OCI-LY7 (cell line): Measurements from ENCODE around the gene LAMA2. TPM values are rescaled to one million over a fixed set of nuclear protein-coding genes. Genes with fewer than 3 reads are reported as not detected.

Experiments used
- BruUV-seq: library from RNA; stranded (reverse); fragments of 400-500 nt; replicated peaks from 2 replicates; lab custom pipeline; 2021; lab: Mats Ljungman, UMichigan
- CTCF ChIA-PET: fragments of 300-600 bp; sonication (Branson Sonifier 250); formaldehyde crosslinking; loops from one replicate; lab custom pipeline; 2022; ENCODE audit warnings: antibody characterized with exemption; ENCODE audit not compliant: unreplicated experiment; lab: Charles Lee
- POLR2A ChIA-PET: fragments of 300-600 bp; sonication (Branson Sonifier 250); formaldehyde crosslinking; loops from one replicate; lab custom pipeline; 2022; ENCODE audit warnings: antibody characterized with exemption; lab: Charles Lee
- DNase-seq: peaks from one replicate; pipeline ENCODE4 v3.0.0-alpha.2; 2015; ENCODE audit warnings: low spot score
- H2AFZ ChIP-seq: fragments of 200-600 bp; sonication (generic), shearing (Covaris generic); 2 replicates; pipeline ENCODE4 v1.6.1; 2014; ENCODE audit warnings: mild to moderate bottlenecking, antibody characterized with exemption, low read length, moderate library complexity
- H3K27ac ChIP-seq: fragments of 200-600 bp; sonication (generic); 2 replicates; pipeline ENCODE4 v1.5.1; 2014; ENCODE audit warnings: mixed run types, low read depth, mild to moderate bottlenecking, moderate library complexity, low read length, inconsistent platforms; ENCODE audit not compliant: poor library complexity, severe bottlenecking
- H3K36me3 ChIP-seq: fragments of 200-600 bp; sonication (generic); 2 replicates; pipeline ENCODE4 v1.6.1; 2014; ENCODE audit warnings: mild to moderate bottlenecking, antibody characterized with exemption, low read length, moderate library complexity, mixed read lengths; ENCODE audit not compliant: insufficient read depth
- H3K4me1 ChIP-seq: fragments of 200-600 bp; sonication (generic); 2 replicates; pipeline ENCODE4 v1.5.1; 2014; ENCODE audit warnings: mild to moderate bottlenecking, low read length; ENCODE audit not compliant: insufficient read depth, poor library complexity, severe bottlenecking
- H3K4me2 ChIP-seq: fragments of 200-600 bp; sonication (generic); 2 replicates; pipeline ENCODE4 v1.6.1; 2014; ENCODE audit warnings: mild to moderate bottlenecking, low read length
- H3K4me3 ChIP-seq: fragments of 200-600 bp; sonication (generic); 2 replicates; pipeline ENCODE4 v1.5.1; 2014; ENCODE audit warnings: mild to moderate bottlenecking, low read depth, low read length; ENCODE audit not compliant: poor library complexity, severe bottlenecking
- H3K79me2 ChIP-seq: fragments of 200-600 bp; sonication (generic); 2 replicates; pipeline ENCODE4 v1.6.1; 2016; ENCODE audit warnings: low read depth, mild to moderate bottlenecking, low read length, moderate library complexity, mixed read lengths; ENCODE audit not compliant: insufficient read depth
- H3K9me2 ChIP-seq: fragments of 200-600 bp; sonication (generic); 2 replicates; pipeline ENCODE4 v1.6.1; 2016; ENCODE audit warnings: mild to moderate bottlenecking, low read length, mixed read lengths; ENCODE audit not compliant: insufficient read depth
- H3K9me3 ChIP-seq: fragments of 200-600 bp; sonication (generic); 2 replicates; pipeline ENCODE4 v1.6.1; 2014; ENCODE audit warnings: mild to moderate bottlenecking, mixed run types, low read length, mixed read lengths
- H4K20me1 ChIP-seq: fragments of 200-600 bp; sonication (generic); 2 replicates; pipeline ENCODE4 v1.6.1; 2014; ENCODE audit warnings: mild to moderate bottlenecking, antibody characterized with exemption, low read length, moderate library complexity, mixed read lengths; ENCODE audit not compliant: insufficient read depth
- EZH2phosphoT487 ChIP-seq: fragments of 200-600 bp; sonication (generic); IDR thresholded peaks from 2 replicates; pipeline ENCODE4 v1.6.1; 2018; ENCODE audit warnings: low read depth, borderline replicate concordance, mild to moderate bottlenecking, mixed run types, antibody characterized with exemption, low read length, moderate library complexity, mixed read lengths
- intact Hi-C: fragments of 100-400 bp; cut with micrococcal nuclease; formaldehyde crosslinking; loops from one replicate; pipeline ENCODE4 v1.10.0; 2022; ENCODE audit not compliant: unreplicated experiment
- small RNA-seq: library from RNA; depleted of rRNA; stranded (forward); fragments of <200 nt; gene quantifications from one replicate; pipeline ENCODE3, GENCODE V24; 2014
- total RNA-seq, 2 experiments: library from RNA; depleted of rRNA in 1 of 2; stranded (reverse); fragments of >200 nt in 1 of 2; shearing (Covaris generic) in 1 of 2; gene quantifications; 2 replicates each; pipeline ENCODE4 v1.2.3, GENCODE V29; 2014 to 2022
- TF ChIP-seq, protein P1 (sequence below): fragments of 200-600 bp; sonication (generic); conservative IDR thresholded peaks from 2 replicates; pipeline ENCODE4 v1.5.1; 2014; ENCODE audit warnings: mild to moderate bottlenecking, antibody characterized with exemption, low read length, moderate library complexity, mixed read lengths

Gene LAMA2
- total RNA-seq, 2 experiments from 2014 or later, result not detected

DNA sequence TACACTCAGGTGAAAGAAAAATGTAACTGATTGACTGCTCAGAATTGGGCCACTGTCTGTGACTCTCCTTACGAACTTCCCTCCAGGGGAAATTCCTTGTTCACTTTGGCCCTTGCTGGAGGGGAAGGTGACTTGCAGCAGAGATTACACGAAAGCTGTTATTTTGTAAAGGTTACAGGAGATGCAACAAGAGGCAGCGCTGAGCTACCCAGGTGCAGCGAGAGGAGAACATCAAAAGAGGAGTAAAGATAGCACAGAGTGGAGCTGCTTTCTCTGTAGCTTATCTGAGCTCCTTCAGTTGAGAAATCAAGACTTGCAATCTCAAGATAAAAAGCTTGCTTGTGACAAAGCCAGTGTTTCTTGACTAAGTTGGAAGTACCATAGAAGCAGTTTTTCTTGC lies 682.4 kb downstream of the LAMA2 start:
- CTCF ChIA-PET, result no interaction called here
- TF ChIP-seq EZH2phosphoT487, result no peak
- TF ChIP-seq, protein P1, sequence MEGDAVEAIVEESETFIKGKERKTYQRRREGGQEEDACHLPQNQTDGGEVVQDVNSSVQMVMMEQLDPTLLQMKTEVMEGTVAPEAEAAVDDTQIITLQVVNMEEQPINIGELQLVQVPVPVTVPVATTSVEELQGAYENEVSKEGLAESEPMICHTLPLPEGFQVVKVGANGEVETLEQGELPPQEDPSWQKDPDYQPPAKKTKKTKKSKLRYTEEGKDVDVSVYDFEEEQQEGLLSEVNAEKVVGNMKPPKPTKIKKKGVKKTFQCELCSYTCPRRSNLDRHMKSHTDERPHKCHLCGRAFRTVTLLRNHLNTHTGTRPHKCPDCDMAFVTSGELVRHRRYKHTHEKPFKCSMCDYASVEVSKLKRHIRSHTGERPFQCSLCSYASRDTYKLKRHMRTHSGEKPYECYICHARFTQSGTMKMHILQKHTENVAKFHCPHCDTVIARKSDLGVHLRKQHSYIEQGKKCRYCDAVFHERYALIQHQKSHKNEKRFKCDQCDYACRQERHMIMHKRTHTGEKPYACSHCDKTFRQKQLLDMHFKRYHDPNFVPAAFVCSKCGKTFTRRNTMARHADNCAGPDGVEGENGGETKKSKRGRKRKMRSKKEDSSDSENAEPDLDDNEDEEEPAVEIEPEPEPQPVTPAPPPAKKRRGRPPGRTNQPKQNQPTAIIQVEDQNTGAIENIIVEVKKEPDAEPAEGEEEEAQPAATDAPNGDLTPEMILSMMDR, result no peak

DNA sequence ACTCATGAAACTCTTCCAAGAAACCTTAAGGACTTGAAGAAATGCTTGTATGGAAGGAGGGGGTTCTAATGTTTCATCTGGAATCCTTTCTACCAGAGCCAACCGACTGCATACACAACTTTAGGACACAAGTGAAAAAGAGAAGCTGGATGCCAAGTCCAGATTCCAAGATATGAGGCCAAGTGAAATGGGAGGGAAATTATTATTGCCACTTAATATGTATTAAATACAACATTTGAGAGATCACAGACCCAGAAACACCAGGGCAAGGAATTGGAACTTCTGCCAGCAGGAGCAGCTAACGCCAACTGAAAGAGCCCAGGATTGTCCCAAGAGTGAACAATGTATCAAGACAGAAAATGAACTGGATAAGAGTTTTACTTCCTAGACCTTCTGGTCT lies 682.9 kb downstream of the LAMA2 start:
- no peaks in the 10 kb centered on the region for H3K36me3 ChIP-seq
- no TSS peak for BruUV-seq
- H3K9me3 ChIP-seq, result no peaks in the 10 kb centered on the region
- ChIA-PET CTCF (no interaction called here), POLR2A (interaction anchor here (0.9 kb wide), 2 partner anchors 24 to 28 kb away, joined by 3 read pairs; no protein-coding TSS in a partner anchor)
- H4K20me1 ChIP-seq, result no peaks in the 10 kb centered on the region
- no peak for TF ChIP-seq EZH2phosphoT487
- TF ChIP-seq, protein P1, result no peak
- H3K27ac ChIP-seq, result no peak overlapping the region
- no peaks in the 10 kb centered on the region for H3K79me2 ChIP-seq
- no peak overlapping the region for H2AFZ ChIP-seq
- no peak overlapping the region for H3K4me2 ChIP-seq
- intact Hi-C loops, result no loop called here
- DNase-seq, result no peak
- H3K4me1 ChIP-seq, result no peaks in the 10 kb centered on the region
- H3K9me2 ChIP-seq, result no peaks in the 10 kb centered on the region
- H3K4me3 ChIP-seq, result no peak overlapping the region

More for the DNA sequence above, 682.4 kb downstream of the LAMA2 start:
- Histone ChIP-seq H3K4me1 (no peaks in the 10 kb centered on the region), H2AFZ (no peak overlapping the region), H3K9me3 (no peaks in the 10 kb centered on the region), H3K36me3 (no peaks in the 10 kb centered on the region), H3K4me3 (no peak overlapping the region), H3K79me2 (no peaks in the 10 kb centered on the region), H3K4me2 (no peak overlapping the region), H4K20me1 (no peaks in the 10 kb centered on the region), H3K27ac (no peak overlapping the region), H3K9me2 (no peaks in the 10 kb centered on the region)
- no TSS peak for BruUV-seq
- intact Hi-C loops, result no loop called here
- DNase-seq, result no peak
- POLR2A ChIA-PET, result interaction anchor here (0.9 kb wide), 1 partner anchor 29 kb away, joined by 3 read pairs; no protein-coding TSS in a partner anchor

Small RNA genes lying within 50 kb of the gene (small RNA-seq; reads per million reads assigned to genes)
- not detected for gene RNU6-861P
